Right cardiac atrium (tissue), 5 donors: Measurements from ENCODE around the gene FAM174B. TPM values are rescaled to one million over a fixed set of nuclear protein-coding genes. Genes with fewer than 3 reads are reported as not detected.

ENCODE experiments used
- ATAC-seq, 2 donors: fragments of 200-7000 bp; cut with Tn5 transposase; one replicate each; pipeline versions ENCODE4 v1.8.0 to v1.9.1; 2020; ENCODE audit warnings: moderate library complexity in 2 of 2, mild to moderate bottlenecking in 1 of 2
- DNase-seq, 3 donors: peaks; one replicate each; pipeline ENCODE4 v3.0.0-alpha.2; 2020
- H3K27ac ChIP-seq: one replicate; pipeline ENCODE4 v1.5.1; 2013; ENCODE audit warnings: mild to moderate bottlenecking, low read length, control low read depth, moderate library complexity
- H3K27me3 ChIP-seq: one replicate; pipeline ENCODE4 v1.6.1; 2013; ENCODE audit not compliant: control insufficient read depth, insufficient read depth
- H3K4me1 ChIP-seq: one replicate; pipeline ENCODE4 v1.6.1; 2013; ENCODE audit warnings: low read length; ENCODE audit not compliant: control insufficient read depth, insufficient read depth
- H3K4me3 ChIP-seq: one replicate; pipeline ENCODE4 v1.5.1; 2013; ENCODE audit warnings: low read length, control low read depth
- H3K9me3 ChIP-seq: one replicate; pipeline ENCODE4 v1.6.1; 2013; ENCODE audit warnings: low read length; ENCODE audit not compliant: control insufficient read depth
- WGBS: extraction: QIAGEN DNeasy Blood & Tissue Kit; methylation state at CpG from one replicate; pipeline ENCODE4 v1.1.7; 2013; 5-methylcytosine and 5-hydroxymethylcytosine counted together
- intact Hi-C, 4 donors: fragments of 100-400 bp; cut with DNase I; formaldehyde crosslinking; loops; one replicate each; pipeline versions ENCODE4 v1.11.0 to v1.14.0; 2022 to 2023
- polyA plus RNA-seq: library from polyadenylated mRNA; stranded (reverse); fragments of 200-250 nt; gene quantifications from one replicate; pipeline ENCODE4 v1.2.3, GENCODE V29; 2013
- total RNA-seq, 4 donors: library from RNA; stranded (reverse); fragmentation: NEBNext Ultra II Directional; extraction: Animal tissue kit (Norgen Biotek cat#: 25700); gene quantifications; one replicate each; pipeline ENCODE4 v1.2.1, GENCODE V29; 2021
- donor health status: healthy with polysubstance abuse.
- donor health status: DM: no; HTN: yes; CAD: no.
- donor health status: DM: no; HTN: no; CAD: no.
- donor health status: DM: no; HTN: yes; CAD: no; lungs with severe emphysema.
- donor health status: DM: yes; HTN: yes; CAD: no.

Gene FAM174B
- total and polyA plus RNA-seq, 5 donors = 6.7 to 13.2 (median 9.5) TPM

- Histone ChIP-seq H3K4me3 (no peak overlapping the region), H3K27me3 (no peaks in the 10 kb centered on the region), H3K9me3 (no peaks in the 10 kb centered on the region), H3K4me1 (peaks cover 10% of the 10 kb centered on the region), H3K27ac (no peak overlapping the region)
- intact Hi-C loops = no loop called here
- WGBS = 57% methylated on average over 9 of the region's 9 CpGs
- ATAC-seq (no peak), DNase-seq (no peak)
Measured at GRCh38 chr15:92638291-92638708, 17.3 kb downstream of the FAM174B start.

GRCh38 chr15:92637626-92638025 lies 17.9 kb downstream of the FAM174B start:
- ATAC-seq (peak in 1 of 2 donors; percentile 28), DNase-seq (peak in 1 of 3 donors; percentile 55)
- 71% methylated on average over 7 of the region's 7 CpGs for WGBS
- H3K27me3 ChIP-seq = no peaks in the 10 kb centered on the region
- peaks cover 10% of the 10 kb centered on the region for H3K4me1 ChIP-seq
- H3K4me3 ChIP-seq = no peak overlapping the region
- H3K9me3 ChIP-seq = no peaks in the 10 kb centered on the region
- no peak overlapping the region for H3K27ac ChIP-seq
- intact Hi-C loops = no loop called here

GRCh38 chr15:92636908-92637481 lies 18.6 kb downstream of the FAM174B start:
- Histone ChIP-seq H3K9me3 (no peaks in the 10 kb centered on the region), H3K4me3 (no peak overlapping the region), H3K27me3 (no peaks in the 10 kb centered on the region), H3K27ac (no peak overlapping the region), H3K4me1 (peaks cover 10% of the 10 kb centered on the region)
- DNase-seq (no peak), ATAC-seq (peak; percentile 46 to 52)
- WGBS = 85% methylated on average over 6 of the region's 6 CpGs
- intact Hi-C loops = no loop called here

- WGBS = 78% methylated on average over 12 of the region's 12 CpGs
- no peak for DNase-seq
Measured at GRCh38 chr15:92636401-92636907, 19.1 kb downstream of the FAM174B start.

GRCh38 chr15:92634671-92635201 lies 20.8 kb downstream of the FAM174B start:
- intact Hi-C loops = no loop called here
- DNase-seq (no peak), ATAC-seq (no peak)
- H3K4me3 ChIP-seq = no peak overlapping the region
- H3K27ac ChIP-seq = no peak overlapping the region
- H3K27me3 ChIP-seq = no peaks in the 10 kb centered on the region
- peaks cover 10% of the 10 kb centered on the region for H3K4me1 ChIP-seq
- H3K9me3 ChIP-seq = no peaks in the 10 kb centered on the region
- WGBS = 72% methylated on average over 7 of the region's 7 CpGs

More at GRCh38 chr15:92636401-92636907, 19.1 kb downstream of the FAM174B start:
- H3K27me3 ChIP-seq = no peaks in the 10 kb centered on the region
- H3K4me1 ChIP-seq = peaks cover 10% of the 10 kb centered on the region
- ATAC-seq = peak in 1 of 2 donors; percentile 41
- no peaks in the 10 kb centered on the region for H3K9me3 ChIP-seq
- intact Hi-C loops = no loop called here
- H3K4me3 ChIP-seq = no peak overlapping the region
- H3K27ac ChIP-seq = no peak overlapping the region

- Histone ChIP-seq H3K27me3 (no peaks in the 10 kb centered on the region), H3K4me1 (peaks cover 10% of the 10 kb centered on the region), H3K27ac (no peak overlapping the region), H3K4me3 (no peak overlapping the region), H3K9me3 (no peaks in the 10 kb centered on the region)
- WGBS = 69% methylated on average over 4 of the region's 4 CpGs
- DNase-seq (no peak), ATAC-seq (no peak)
- intact Hi-C loops = no loop called here
Measured at GRCh38 chr15:92634060-92634459, 21.5 kb downstream of the FAM174B start.

- Histone ChIP-seq H3K27ac (no peak overlapping the region), H3K4me1 (peaks cover 10% of the 10 kb centered on the region), H3K9me3 (no peaks in the 10 kb centered on the region), H3K4me3 (no peak overlapping the region), H3K27me3 (no peaks in the 10 kb centered on the region)
- no peak for DNase-seq
- WGBS = 57% methylated on average over 6 of the region's 6 CpGs
- peak in 1 of 2 donors; percentile 28 for ATAC-seq
- intact Hi-C loops = no loop called here
Measured at GRCh38 chr15:92633418-92633817, 22.2 kb downstream of the FAM174B start.

GRCh38 chr15:92633001-92633400 lies 22.6 kb downstream of the FAM174B start:
- no peak overlapping the region for H3K4me3 ChIP-seq
- DNase-seq (no peak), ATAC-seq (no peak)
- H3K27me3 ChIP-seq = no peaks in the 10 kb centered on the region
- H3K4me1 ChIP-seq = peaks cover 10% of the 10 kb centered on the region
- H3K27ac ChIP-seq = no peak overlapping the region
- intact Hi-C loops = no loop called here
- WGBS = 89% methylated on average over 8 of the region's 8 CpGs
- H3K9me3 ChIP-seq = no peaks in the 10 kb centered on the region

GRCh38 chr15:92631721-92632120 lies 23.9 kb downstream of the FAM174B start:
- no peak for DNase-seq

GRCh38 chr15:92629975-92630626 lies 25.5 kb downstream of the FAM174B start:
- ATAC-seq (no peak), DNase-seq (no peak)
- H3K4me1 ChIP-seq = peaks cover 7% of the 10 kb centered on the region
- WGBS = 90% methylated on average over 11 of the region's 11 CpGs
- no peak overlapping the region for H3K27ac ChIP-seq
- no peaks in the 10 kb centered on the region for H3K9me3 ChIP-seq
- intact Hi-C loops = no loop called here
- H3K4me3 ChIP-seq = no peak overlapping the region
- H3K27me3 ChIP-seq = no peaks in the 10 kb centered on the region

More at GRCh38 chr15:92631721-92632120, 23.9 kb downstream of the FAM174B start:
- no peak for ATAC-seq
- 90% methylated on average over 11 of the region's 11 CpGs for WGBS
- intact Hi-C loops = no loop called here
- Histone ChIP-seq H3K4me3 (no peak overlapping the region), H3K27ac (no peak overlapping the region), H3K9me3 (no peaks in the 10 kb centered on the region), H3K27me3 (no peaks in the 10 kb centered on the region), H3K4me1 (peaks cover 7% of the 10 kb centered on the region)

- ATAC-seq = no peak
- Histone ChIP-seq H3K9me3 (no peaks in the 10 kb centered on the region), H3K4me3 (no peak overlapping the region), H3K27me3 (no peaks in the 10 kb centered on the region), H3K4me1 (peaks cover 8% of the 10 kb centered on the region), H3K27ac (no peak overlapping the region)
- no peak for DNase-seq
- intact Hi-C loops = no loop called here
- 93% methylated on average over 11 of the region's 11 CpGs for WGBS
Measured at GRCh38 chr15:92629276-92629974, 26.1 kb downstream of the FAM174B start.
